GM19455 (cell line): ENCODE measurements around the gene CKS2.
A peak's percentile ranks its signal among the peaks of the same experiment; 100 is the strongest.
"Not testable (repeated sequence)": the region's sequence is repeated elsewhere in the genome, so short reads cannot be mapped to it uniquely, and the experiment has no call there.

Experiments used
- ATAC-seq: cut with Tn5 transposase; IDR thresholded peaks from one replicate; pipeline ENCODE4 v1.9.1; 2021; ENCODE audit not compliant: unreplicated experiment

The CKS2 gene

DNA sequence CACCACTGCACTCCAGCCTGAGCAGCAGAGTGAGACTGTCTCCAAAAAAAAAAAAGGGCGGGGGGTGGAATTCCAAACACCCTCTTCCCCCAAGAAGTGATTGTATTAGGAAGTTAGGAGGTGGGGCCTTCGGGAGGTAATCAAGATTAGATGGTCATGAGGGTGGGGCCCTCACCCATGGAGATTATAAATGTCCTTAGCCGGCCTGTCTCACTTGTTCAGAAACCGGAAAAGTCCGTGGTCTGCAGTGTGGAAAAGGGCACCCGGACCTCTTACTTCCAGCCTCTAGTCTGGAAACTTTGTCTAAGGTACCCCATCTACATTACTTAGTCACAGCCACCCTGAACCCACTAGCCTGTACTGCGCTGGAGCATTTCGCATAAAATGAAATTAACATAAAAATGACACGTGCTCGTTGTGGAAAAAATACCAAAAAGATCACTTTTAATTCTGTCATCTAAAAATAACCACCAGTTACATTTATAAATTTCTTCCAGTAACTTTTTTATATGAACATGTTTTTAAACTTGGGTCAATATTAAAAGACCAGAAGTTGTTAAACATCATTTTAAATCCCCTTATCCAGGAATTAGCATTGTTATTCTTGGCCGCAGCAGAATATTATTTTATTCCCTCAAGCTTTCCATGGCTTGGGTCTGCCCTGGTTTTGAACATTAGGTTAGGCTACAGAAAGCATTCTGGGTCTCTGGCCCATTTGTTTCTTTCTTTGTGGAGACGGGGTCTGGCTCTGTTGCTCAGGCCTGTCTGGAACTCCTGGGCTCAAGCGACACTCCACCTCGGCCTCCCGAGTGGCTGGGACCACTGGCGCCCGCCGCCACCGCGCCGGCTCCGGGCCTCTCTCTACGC, 1.2 kb upstream of the CKS2 start:
- no peak for ATAC-seq

DNA sequence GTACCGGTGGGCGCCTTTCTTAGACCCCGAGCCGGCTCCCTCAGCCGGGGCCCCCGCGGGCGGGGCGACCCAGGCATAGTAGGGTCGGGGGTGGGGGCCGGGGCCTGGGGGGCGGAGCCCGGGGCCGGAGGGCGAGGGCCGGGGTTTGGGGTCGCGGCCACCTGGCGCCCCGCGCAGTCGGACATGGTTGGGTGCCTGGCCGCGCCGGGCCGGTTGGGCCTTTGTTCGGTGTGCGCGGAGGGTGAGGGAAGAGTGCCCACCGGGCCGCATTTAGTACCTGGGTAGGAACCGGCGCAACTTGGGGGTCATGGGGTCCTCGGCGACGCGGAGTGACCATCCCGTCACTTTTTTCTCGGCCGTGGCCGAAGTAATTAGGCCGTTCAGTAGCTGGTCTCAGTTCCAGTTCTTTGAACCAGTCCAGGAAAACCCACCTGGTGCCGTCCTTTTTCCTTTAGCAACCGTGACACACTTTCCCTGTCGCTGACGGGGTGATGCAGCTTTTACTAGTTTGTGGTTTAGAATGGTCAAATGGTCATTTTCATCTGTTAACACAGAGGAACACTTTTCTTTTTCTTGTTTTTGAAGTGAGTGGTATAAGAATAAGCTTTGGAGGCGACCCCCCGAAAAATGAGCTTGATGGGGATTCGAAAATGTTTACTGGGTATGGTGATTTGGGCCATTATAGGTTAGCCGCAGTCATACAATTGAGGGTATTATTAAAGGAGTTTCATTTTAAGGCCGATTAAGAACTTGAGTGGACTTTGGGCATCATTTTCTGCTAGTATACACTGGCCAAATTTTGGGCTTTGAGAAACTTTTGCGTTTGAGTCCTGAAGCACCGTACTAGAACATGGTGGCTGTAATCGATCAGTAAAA, 589 bp downstream of the CKS2 start:
- no peak for ATAC-seq

DNA sequence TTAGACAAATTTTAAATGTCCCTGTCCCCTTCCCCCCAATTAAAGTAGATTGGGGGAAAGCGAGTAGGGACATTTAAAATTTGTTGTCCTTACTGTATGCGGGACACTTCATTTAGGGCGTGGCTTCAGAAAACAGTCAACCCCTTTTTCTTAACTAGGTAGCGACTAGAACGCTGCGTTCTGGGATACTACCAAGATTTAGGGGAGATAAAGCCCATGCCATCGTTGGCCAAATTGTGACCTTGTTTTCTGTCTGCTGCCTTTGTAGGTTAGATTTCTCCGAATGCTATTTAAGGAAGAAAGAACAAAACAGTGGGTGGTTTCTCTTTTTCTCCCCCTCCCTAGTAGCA, 1.2 kb downstream of the CKS2 start:
- no peak for ATAC-seq

DNA sequence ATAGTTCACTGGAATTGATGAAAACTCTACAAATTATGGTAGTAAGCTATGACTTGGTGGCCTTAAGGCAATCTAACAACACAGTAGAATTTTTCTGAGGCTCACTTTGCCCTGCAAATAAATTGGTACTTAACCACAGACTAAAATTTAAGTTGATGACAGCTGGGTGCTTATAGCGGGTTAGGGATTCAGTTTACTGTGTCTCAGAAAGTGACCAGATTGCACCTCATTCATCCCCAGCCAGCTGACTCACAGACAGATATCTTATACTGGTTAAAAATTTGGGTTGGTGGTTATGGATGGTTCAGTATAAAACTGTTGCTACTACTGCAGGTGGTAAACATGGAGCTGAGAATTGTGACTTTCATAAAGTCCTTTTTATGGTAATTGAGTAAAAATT, 2.8 kb downstream of the CKS2 start:
- no peak for ATAC-seq

DNA sequence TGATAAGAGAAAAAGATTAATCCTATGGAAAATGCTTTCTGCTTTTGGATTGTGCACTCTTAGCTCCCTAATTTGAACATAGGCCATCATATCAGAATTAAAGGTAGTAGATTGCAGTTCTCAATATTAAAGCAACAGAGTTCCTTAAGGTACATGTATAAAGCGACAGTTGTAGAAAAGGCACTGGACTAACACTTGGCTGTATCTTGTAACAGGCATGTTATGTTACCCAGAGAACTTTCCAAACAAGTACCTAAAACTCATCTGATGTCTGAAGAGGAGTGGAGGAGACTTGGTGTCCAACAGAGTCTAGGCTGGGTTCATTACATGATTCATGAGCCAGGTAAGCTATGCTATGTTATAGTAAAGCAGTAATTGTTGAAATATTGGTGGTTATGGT, 4.0 kb downstream of the CKS2 start:
- no peak for ATAC-seq

DNA sequence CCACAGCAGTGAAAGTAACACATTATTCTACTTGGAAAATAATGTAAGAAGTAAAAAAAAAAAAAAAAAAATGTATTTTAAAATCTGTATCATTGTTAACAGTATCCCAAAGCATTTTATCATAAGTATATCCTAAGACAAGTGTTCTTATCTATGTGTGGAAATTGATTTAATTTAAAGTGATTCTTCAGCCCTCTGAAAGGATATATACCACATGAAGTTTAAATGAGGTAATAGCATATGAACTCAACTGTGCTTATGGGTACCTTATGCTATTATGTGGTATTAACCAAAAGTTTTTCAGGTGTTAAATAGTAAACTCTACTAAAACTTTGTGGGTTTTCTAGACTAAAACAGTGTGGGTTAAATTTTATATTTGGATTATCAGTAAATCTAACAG, 4.5 kb downstream of the CKS2 start:
- ATAC-seq = no peak

DNA sequence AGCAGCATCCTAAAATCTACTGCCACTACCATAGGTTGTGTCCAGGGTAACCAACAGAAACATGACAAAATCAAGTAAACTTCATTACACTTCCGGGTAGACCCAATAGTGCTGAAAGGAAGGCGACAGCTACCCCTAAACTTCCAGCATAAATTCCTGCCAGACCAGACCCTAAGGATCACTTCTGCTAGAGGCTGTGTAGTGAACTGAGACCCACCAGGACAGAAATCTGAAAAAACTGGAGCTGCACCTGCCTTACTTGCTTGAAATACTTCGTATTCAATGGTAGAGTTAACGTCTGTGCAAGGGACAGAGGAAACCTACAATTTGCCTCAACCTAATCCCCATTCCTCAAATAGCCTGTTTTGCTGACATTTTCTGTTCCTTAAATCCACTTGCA, 6.3 kb downstream of the CKS2 start:
- no peak for ATAC-seq

DNA sequence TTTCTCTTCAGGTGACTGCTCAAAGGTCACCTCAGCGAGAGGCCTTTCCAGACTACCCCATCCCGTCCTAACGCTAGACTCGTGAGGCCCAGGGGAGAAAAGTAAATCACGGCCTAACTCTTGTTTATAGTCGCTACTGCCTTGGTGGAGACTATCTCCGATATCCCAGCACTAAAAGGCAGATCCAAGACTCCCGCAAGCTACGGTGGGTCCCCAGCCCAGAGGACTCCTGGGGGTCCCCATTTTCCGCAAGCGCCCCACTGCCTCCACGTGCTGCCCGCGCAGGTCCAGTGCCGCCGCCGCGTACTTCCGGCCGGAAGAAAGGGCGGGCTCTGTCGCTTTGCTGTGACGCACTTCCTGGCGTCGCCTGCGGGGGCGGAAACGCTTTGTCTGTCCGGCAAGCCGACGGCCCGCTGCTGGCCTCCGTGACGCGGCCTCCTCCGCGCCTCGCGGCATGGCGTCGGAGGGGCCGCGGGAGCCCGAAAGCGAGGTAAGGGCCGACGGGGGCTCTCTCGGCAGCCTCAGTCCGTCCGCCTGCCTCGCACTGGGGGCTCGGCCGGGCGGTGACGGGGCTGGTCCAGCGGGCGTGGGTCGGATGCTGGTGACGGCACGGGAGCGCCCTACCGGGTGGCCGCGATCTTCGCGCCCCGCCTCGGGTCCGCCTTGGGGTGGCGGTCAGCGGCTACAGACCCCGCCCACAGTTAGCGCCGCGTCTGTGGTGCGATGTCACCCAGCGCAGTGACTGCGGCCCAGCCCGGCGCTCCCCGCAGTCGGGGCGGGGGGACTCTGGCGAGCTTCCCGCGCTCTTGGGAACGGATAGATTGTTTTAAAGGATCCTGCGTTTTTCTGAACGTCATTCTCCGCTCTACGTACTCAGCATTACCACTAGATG, 7.4 kb downstream of the CKS2 start, which contains the start of gene SECISBP2:
Gene SECISBP2, plus strand, starts transcription at position 378 of the 892 bp plus-strand sequence. Its CDS starts 77 bp downstream, at position 455.
- peak; percentile 90 for ATAC-seq

DNA sequence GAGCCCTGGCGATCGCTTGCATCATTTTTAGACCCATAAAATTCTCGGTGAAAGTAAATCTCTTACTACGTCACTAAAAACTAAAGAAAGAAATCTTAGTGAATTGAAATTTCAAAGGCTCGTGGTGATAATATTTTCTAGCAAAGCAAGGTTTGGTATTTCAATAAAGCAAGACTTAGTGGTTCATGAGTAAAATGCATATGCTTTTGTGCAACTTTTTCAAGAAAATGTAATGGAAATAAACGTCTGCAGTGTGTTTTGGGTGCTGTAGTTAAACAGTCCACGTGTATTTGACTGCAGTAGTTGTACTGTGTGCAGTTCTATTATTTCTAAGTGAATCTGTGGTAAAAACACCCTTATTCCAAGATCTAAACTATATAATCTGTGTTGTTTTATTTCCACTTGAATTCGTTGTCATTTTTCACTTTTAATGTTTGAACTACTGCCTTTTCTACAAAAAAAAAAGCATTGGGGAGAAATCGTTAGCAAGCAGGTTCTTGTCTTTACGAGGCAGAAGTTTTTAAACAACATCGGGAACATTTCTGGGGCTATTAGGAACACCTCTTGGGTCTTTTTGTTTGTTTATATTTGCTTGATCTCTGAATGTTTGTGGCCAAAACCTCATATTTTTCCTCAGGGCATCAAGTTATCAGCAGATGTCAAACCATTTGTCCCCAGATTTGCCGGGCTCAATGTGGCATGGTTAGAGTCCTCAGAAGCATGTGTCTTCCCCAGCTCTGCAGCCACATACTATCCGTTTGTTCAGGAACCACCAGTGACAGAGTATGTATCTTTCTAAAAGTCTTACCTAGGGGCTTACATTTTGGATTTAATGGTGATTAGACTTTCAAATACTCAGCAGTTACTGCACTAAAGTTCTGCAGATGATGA, 8.3 kb downstream of the CKS2 start:
- no peak for ATAC-seq

DNA sequence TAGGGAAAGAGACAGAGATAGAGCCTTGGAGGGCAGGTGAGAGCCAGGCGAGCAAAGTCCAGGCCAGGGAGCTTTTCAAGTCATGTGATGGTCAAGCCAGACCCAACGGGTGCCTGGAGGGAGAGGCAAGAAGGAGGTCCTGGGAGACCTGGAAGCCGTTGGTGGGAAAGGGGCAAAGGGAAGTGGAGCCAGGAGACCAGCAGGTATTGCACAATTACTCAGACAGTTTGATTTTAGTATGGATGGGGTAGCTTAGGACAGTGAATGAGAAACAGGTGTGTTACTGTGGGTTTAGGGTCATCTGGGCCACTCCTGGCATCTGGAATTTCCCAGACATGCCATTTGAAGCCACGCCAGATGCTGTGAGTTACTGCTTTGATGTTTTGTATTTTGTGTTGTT, 12.4 kb downstream of the CKS2 start:
- ATAC-seq = no peak

DNA sequence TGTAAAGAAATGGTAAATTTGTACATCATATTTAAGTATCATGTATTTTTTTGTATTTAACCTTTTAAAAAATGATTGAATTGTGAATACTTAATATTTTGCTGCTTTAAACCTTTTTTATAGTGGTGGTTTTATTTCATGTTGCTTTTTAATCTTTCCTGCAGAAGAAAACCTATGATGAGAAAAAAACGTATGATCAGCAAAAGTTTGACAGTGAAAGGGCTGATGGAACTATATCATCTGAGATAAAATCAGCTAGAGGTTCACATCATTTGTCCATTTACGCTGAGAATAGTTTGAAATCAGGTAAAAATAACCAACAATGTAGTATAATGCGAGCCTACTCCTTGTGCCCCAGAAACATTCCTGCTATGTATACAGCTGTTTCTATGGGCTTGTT, 14.7 kb downstream of the CKS2 start:
- ATAC-seq = no peak

DNA sequence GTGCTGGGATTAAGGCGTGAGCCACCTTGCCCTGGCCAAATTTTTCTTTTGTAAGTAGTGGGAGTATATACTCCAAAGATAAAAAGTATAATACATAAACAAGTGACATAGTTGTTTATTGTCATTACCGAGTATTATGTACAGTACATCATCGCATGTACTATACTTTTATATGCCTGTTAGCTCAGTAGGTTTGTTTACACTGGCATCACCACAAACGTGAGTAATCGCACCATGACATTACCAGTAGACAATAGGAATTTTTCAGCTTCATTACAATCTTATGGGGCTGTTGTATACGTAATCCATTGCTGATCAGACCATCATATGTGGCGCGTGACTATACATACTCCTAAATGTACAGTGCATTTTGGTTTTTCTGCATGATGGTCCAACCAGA, 17.1 kb downstream of the CKS2 start:
- ATAC-seq = no peak

DNA sequence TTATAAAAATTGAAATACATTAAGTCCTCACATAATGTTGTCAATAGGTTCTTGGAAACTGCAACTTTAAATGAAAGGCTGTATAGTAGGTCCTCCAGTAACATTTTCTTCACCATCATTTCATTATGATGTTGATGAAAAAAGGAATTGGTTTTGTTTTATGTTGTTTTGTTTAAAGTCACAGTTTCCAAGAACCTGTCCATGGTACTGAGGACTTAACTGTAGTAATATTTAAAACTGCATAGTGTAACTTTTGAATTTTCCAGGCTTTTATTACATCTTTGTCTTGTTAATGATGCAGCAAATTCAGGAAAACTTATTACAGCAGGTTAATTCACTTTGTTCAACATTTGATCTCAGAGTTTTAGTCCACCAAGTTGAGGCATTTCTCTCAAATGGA, 18.9 kb downstream of the CKS2 start:
- ATAC-seq = no peak

DNA sequence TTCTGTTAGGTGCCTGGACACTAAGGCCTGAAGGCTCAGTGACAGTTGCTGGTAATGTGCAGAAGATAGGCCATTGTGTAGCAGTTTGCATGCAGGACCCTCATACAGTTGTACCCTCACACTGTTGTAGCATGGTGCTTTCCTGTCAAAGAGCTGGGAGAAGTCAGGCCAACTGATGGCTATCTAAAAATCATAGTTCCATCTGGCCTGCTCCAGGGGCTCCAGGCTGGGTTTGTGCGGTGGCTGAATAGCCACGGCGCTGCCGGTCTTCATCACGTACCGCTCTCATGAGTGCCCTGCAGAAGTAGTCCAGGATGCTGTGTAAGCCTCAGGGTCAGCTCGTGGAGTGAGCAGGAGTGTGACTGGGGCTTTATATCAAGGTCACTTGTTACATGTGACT, 19.5 kb downstream of the CKS2 start:
- no peak for ATAC-seq

DNA sequence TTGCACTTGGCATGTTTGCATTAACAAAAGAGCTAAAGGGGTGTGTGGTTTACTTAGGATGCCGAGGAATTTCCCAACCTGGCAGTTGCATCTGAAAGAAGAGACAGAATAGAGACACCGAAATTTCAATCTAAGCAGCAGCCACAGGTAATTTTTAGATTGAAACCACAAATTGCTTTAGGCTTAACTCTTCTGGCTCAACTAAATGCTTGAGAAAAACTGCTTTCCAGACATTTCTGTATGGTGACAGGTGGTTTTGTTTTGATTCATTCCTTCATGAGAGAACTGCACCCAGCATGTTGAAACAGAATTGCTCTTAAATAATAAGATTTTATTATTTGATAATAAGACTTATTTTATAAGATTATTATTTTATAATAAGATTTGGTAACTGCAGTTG, 28.8 kb downstream of the CKS2 start:
- no peak for ATAC-seq

DNA sequence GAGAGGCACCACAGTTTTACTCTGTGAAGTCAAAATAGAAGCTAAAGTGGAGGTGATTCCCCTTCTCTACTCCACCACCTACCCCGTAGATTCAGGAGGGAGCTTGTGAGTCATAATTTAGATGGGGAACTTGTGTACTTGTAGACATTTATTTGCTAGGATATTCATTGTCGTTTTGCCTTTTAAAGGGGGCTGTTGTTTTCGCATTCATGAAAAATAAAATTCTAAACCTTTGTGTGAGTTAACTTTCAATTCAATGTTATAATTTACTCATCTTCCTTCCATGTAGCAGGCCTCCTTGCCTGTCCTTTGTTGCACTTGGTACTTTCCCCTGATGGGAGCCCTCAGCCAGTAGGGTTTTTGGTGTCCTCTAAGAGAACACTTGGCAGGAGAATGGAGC, 29.3 kb downstream of the CKS2 start:
- peak; percentile 59 for ATAC-seq

DNA sequence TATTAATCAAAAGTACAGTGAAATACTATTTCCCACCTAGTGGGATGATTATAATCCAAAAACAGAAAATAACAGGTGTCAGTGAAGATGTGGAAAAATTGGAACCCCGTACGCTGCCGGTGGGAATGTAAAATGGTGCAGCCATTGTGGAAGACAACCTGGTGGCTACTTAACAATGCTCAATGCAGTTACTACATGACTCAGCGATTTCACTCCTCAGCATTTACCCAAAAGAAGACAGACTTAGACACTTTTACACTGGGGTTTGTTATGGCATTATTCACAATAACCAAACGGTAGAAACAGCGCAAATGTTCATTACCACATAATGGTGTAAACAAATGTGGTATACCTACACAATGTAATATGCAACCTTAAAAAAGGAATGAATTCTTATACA, 31.2 kb downstream of the CKS2 start:
- no peak for ATAC-seq

DNA sequence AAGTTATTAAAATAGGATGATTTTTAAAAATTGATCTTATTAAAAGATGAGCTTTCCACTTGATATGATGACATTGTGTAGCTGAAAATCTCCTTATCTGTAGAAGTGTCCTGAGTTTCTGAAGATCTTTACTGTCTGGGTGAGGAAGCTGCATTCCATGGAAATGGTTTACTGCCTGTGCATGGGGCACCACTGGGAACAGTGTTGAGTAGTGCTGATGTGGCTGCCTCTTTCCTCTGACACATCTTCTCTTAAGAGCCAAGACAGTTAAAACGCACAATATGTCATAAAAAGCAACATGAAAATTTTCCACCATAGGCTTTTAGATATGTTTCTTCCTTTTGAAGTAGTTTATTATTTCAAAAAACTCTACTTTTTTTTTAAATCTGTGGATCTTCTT, 32.0 kb downstream of the CKS2 start:
- no peak for ATAC-seq

DNA sequence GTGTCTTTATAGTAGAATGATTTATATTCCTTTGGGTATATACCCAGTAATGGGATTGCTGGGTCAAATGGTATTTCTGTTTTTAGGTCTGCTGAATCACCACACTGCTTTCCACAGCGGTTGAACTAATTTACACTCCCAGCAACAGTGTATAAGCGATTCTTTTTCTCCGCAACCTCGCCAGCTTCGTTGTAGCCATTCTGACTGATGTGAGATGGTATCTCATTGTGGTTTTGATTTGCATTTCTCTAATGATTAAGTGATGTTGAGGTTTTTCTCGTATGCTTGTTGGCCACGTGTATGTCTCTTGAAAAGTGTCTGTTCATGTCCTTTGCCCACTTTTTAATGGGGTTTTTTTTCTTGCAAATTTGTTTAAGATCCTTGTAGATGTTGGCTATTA, 32.8 kb downstream of the CKS2 start:
- not testable (repeated sequence) for ATAC-seq

DNA sequence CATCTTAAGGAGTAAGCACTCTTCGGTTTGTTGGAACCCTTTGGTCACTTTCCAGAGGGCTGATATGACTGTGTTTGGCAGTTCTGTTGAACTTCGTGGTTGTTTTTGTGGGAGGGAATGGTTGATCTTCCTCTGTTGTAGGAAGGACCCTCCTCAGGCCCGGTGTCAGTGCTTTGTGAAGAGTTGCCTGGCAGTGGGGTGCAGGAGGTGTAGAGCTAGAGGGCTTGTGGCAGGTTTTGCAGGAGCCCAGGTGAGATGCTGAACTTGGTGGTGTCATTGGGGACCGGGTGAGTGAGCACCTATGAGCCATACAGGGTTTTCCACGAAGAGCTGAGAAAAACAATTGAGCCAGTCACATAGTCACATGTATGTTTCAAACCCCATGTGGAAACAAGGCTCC, 34.5 kb downstream of the CKS2 start:
- ATAC-seq = no peak
